ENCODE measurements around the gene PRICKLE2. TPM values are rescaled to one million over a fixed set of nuclear protein-coding genes. Genes with fewer than 3 reads are reported as not detected.

PRICKLE2 gene
- total and polyA plus RNA-seq, 2 donors (not counting 1 experiment from before 2014, with no cell fraction given): 14.1 to 29.4 TPM

- peak in 1 of 2 donors; percentile 7 for DNase-seq (ENCODE audit: low read depth in 2 of 2)
- H3K4me1 ChIP-seq (ENCODE audit: control insufficient read depth, extremely low read depth, insufficient read depth, low read length): no peaks in the 10 kb centered on the region
Measured at GRCh38 chr3:64271631-64272030, 46.4 kb upstream of the PRICKLE2 start.

GRCh38 chr3:64270866-64271260 lies 45.6 kb upstream of the PRICKLE2 start:
- Histone ChIP-seq H3K9ac (ENCODE audit: insufficient read depth, low read length) (no peak overlapping the region), H3K27me3 (ENCODE audit: control insufficient read depth, insufficient read depth, low read length) (no peaks in the 10 kb centered on the region), H2AFZ (ENCODE audit: low read length) (no peak overlapping the region), H4K20me1 (ENCODE audit: control insufficient read depth, extremely low read depth, insufficient read depth, low read length) (no peaks in the 10 kb centered on the region), H3K79me2 (ENCODE audit: control insufficient read depth, insufficient read depth, low read length) (no peaks in the 10 kb centered on the region), H3K4me1 (ENCODE audit: control insufficient read depth, extremely low read depth, insufficient read depth, low read length) (no peaks in the 10 kb centered on the region), H3K36me3 (ENCODE audit: control insufficient read depth, insufficient read depth, low read length) (no peaks in the 10 kb centered on the region), H3K4me3 (replicated peaks in 1 of 4; ENCODE audit: control extremely low read depth in 1 of 4, insufficient read depth in 1 of 4, low read depth in 3 of 4, low read length in 4 of 4) (no peak overlapping the region), H3K27ac (ENCODE audit: insufficient read depth, low read length) (no peak overlapping the region), H3K9me3 (ENCODE audit: control insufficient read depth, insufficient read depth, low read depth, low read length) (no peaks in the 10 kb centered on the region), H3K4me2 (ENCODE audit: extremely low read depth, insufficient read depth, low read length) (no peak overlapping the region)
- no peak for DNase-seq (ENCODE audit: low read depth in 2 of 2)
- TF ChIP-seq CTCF (conservative IDR thresholded peaks at IDR 0.05 in 1 of 2, IDR thresholded peaks at IDR 0.05 in 1 of 2; ENCODE audit: low read depth in 1 of 2, low read length in 2 of 2) (no peak), EZH2 (IDR thresholded peaks at IDR 0.05; ENCODE audit: low read length, missing control alignments) (no peak)

More at GRCh38 chr3:64271631-64272030, 46.4 kb upstream of the PRICKLE2 start:
- Histone ChIP-seq H3K36me3 (ENCODE audit: control insufficient read depth, insufficient read depth, low read length) (no peaks in the 10 kb centered on the region), H3K9ac (ENCODE audit: insufficient read depth, low read length) (no peak overlapping the region), H3K9me3 (ENCODE audit: control insufficient read depth, insufficient read depth, low read depth, low read length) (no peaks in the 10 kb centered on the region), H4K20me1 (ENCODE audit: control insufficient read depth, extremely low read depth, insufficient read depth, low read length) (no peaks in the 10 kb centered on the region), H3K4me2 (ENCODE audit: extremely low read depth, insufficient read depth, low read length) (no peak overlapping the region), H2AFZ (ENCODE audit: low read length) (no peak overlapping the region), H3K27me3 (ENCODE audit: control insufficient read depth, insufficient read depth, low read length) (no peaks in the 10 kb centered on the region), H3K79me2 (ENCODE audit: control insufficient read depth, insufficient read depth, low read length) (no peaks in the 10 kb centered on the region), H3K4me3 (replicated peaks in 1 of 4; ENCODE audit: control extremely low read depth in 1 of 4, insufficient read depth in 1 of 4, low read depth in 3 of 4, low read length in 4 of 4) (no peak overlapping the region), H3K27ac (ENCODE audit: insufficient read depth, low read length) (no peak overlapping the region)
- no peak for TF ChIP-seq CTCF (conservative IDR thresholded peaks at IDR 0.05 in 1 of 2, IDR thresholded peaks at IDR 0.05 in 1 of 2; ENCODE audit: low read depth in 1 of 2, low read length in 2 of 2)
- no peak for TF ChIP-seq EZH2 (IDR thresholded peaks at IDR 0.05; ENCODE audit: low read length, missing control alignments)

GRCh38 chr3:64270142-64270865 lies 45.0 kb upstream of the PRICKLE2 start:
- H3K4me1 ChIP-seq (ENCODE audit: control insufficient read depth, extremely low read depth, insufficient read depth, low read length): peaks cover 3% of the 10 kb centered on the region
- no peaks in the 10 kb centered on the region for H3K9me3 ChIP-seq (ENCODE audit: control insufficient read depth, insufficient read depth, low read depth, low read length)
- H3K9ac ChIP-seq (ENCODE audit: insufficient read depth, low read length): no peak overlapping the region
- no peaks in the 10 kb centered on the region for H4K20me1 ChIP-seq (ENCODE audit: control insufficient read depth, extremely low read depth, insufficient read depth, low read length)
- no peak overlapping the region for H2AFZ ChIP-seq (ENCODE audit: low read length)
- no peak overlapping the region for H3K4me3 ChIP-seq (replicated peaks in 1 of 4; ENCODE audit: control extremely low read depth in 1 of 4, insufficient read depth in 1 of 4, low read depth in 3 of 4, low read length in 4 of 4)
- no peak overlapping the region for H3K4me2 ChIP-seq (ENCODE audit: extremely low read depth, insufficient read depth, low read length)
- no peak for DNase-seq (ENCODE audit: low read depth in 2 of 2)
- TF ChIP-seq EZH2 (IDR thresholded peaks at IDR 0.05; ENCODE audit: low read length, missing control alignments) (no peak), CTCF (conservative IDR thresholded peaks at IDR 0.05 in 1 of 2, IDR thresholded peaks at IDR 0.05 in 1 of 2; ENCODE audit: low read depth in 1 of 2, low read length in 2 of 2) (no peak)
- H3K27ac ChIP-seq (ENCODE audit: insufficient read depth, low read length): no peak overlapping the region
- H3K36me3 ChIP-seq (ENCODE audit: control insufficient read depth, insufficient read depth, low read length): no peaks in the 10 kb centered on the region
- H3K27me3 ChIP-seq (ENCODE audit: control insufficient read depth, insufficient read depth, low read length): no peaks in the 10 kb centered on the region
- peaks cover 2% of the 10 kb centered on the region for H3K79me2 ChIP-seq (ENCODE audit: control insufficient read depth, insufficient read depth, low read length)
